HPDE6-E6E7 (cell line): ENCODE results near the gene RPGRIP1L.

Experiments used
- DNase-seq: peaks from one replicate; pipeline ENCODE4 v3.0.0; 2011; ENCODE audit warnings: missing footprints; ENCODE audit errors: extremely low spot score

The RPGRIP1L gene

DNA sequence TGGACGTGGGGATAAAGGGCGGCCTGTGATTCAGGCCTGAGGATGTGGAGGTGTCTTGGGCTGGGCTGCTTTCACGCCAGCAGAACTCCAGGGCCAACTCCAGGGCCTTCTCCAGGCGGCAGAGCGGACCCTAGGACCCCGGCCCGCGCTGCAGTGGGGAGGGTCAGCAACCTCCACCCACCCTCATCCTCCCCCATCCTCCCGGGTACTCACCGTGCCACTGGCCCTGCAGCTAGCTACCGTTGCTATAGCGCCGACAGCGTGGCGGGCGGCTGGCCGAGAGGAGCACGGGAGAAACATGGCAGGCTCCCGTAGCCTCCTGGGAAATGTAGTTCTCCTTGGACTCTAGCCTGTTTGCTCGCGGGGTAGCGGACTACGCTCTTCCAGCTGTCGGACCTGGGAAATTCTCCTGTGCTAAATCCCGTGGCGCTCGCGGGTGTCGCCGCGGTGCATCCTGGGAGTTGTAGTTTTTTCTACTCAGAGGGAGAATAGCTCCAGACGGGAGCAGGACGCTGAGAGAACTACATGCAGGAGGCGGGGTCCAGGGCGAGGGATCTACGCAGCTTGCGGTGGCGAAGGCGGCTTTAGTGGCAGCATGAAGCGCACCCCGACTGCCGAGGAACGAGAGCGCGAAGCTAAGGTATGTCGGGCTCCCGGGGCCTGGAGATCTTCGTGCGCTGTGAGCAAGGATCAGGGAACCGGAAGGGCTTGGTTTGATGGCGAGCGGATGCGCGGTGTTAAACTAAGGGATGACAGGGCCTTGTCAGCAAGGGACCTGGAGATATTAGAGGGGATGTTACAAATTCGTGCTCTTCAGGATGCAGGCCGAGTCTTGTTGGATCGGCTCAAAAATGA lies at the start of gene RPGRIP1L, which contains the start of gene FTO:
TSS of gene RPGRIP1L (minus strand) at position 270 of the 855 bp plus-strand sequence. CDS start 3,136 bp downstream, outside the sequence.
TSS of gene FTO (plus strand) at position 567 of the 855 bp plus-strand sequence.
- DNase-seq, result peak; percentile 97

DNA sequence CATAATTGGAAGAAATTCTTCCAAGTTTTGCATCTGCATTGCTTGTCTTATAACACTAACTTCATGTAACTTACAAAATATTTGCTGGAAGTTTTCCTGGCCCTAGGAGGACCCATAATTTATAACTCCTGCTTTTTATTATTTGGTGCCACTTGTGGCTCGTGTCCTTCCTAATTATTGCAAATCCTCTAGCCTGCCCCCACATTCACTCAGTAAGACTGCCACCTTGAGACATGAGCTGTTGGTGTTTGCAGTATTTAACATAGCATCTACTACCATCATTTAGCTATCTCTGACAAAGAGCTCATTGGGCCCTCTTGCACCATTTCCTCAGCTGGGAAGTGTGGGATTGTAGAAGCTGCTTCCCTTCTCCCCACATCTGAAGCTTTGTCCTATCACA lies 49.8 kb upstream of the RPGRIP1L start:
- no peak for DNase-seq

DNA sequence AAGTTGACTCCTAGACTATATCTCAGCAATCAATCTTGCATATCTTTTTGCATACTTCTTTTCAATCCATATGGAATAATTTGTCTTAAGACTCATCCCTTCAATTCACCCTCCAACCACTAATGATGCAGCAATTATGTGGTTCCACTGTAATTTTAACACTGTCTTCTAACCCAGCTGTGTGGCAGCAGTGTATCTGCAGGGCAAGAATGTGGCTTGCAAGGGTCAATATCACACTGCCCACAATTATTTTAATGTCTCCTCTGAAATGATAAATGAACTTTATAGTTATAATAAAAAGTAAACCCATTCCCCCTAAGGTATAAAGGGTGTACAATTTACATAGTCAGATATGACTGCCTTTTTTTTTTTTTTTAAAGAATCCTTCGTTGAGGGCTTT lies 48.9 kb upstream of the RPGRIP1L start:
- no peak for DNase-seq

DNA sequence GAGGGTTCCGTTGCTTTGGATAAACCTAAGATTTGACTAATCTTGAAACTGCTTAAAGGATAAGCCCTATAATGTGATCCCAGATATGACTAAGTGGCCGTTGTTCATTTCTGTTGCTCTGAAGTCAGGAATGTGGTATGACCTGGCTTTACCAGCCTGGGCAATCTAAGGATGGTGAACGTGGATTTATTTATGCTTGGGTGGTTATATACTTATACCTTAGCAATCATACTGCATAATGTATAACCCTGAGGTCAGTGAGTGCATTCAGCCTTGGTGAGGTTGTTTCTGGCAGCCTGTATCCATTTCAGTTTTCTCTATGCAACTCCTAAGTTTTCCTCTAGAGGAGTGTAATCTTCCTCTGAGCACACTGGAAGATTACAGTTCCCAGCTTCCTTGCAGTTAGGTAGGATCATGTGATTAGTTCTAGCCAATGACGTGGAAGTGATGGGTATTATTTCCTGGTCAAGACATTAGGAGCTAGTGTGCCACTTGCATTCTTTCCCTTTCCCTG lies 42.2 kb upstream of the RPGRIP1L start:
- DNase-seq, result peak; percentile 60

DNA sequence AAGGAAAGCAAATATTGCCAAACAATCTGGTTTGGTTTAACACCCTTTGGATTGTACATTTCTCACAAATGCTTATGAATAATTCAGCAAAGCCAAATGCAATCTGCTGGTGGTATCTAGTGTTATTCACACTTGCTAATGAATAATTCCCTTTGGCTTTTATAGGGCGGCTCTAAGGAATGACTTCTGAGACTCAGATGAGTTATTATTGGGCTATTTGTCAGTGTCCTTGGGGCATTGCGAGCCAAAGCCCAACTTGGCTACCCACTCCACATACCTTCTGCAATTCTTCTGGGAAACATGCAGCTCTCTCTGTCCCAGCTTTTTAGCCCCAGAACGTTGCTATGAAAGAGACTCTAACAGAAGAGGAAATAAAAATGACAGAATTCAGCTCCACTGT lies 41.4 kb upstream of the RPGRIP1L start:
- no peak for DNase-seq

DNA sequence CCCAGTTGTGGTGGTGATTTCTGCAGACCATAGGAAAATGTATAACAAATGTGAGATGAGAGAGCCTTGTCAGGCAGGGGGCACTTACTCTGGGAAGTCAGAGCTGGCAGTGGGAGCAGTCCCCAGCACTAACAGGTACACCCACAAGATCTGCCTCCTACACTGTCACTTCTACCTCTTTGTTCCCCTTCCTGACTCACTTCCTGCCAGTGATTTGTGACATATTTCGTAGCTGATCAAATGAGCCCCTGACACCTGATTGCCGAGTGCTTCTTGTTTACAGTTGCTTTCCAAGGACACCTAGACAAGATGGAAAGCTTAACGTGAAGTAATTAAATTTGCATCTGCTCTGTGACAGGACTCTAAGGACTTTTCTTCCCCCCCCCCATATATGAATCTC lies 40.8 kb upstream of the RPGRIP1L start:
- no peak for DNase-seq

DNA sequence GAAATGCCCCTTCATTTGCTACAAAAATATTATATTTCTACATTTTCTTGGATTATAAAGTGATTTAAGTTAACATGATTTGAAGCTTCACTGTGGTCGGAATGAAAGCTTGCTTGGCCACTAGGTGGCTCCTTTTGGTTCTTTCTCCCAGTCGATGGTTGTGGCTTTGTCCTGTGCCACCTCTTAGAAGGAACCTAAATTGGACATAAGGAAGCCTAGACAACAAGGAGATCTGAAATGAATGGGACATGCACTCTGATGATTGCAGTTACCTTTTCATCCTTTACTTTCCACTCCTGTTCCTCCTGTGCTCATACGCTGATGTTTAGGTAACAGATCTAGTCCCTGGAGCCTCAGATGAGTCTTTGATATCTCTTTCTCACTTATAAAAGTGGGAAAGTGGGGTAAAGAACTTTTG lies 39.5 kb upstream of the RPGRIP1L start:
- DNase-seq, result no peak

DNA sequence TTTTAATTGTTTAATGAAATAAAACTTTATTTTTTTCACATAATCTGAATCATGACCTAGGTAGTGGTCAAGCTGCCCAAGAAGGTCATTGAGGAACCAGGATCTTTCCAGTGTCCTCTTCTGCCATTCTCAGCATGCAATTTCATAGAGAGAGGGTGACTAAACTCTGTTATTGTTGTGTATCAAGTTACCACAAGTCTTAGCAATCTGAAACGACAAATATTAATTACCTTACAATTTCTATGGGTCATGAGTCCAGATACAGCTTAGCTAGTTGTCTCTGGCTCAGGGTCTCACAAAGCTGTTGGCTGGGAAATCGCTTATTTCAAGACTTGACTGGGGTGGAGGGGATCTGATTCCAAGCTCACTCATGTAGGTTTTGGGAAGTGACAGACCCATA lies 37.9 kb upstream of the RPGRIP1L start:
- DNase-seq, result no peak

DNA sequence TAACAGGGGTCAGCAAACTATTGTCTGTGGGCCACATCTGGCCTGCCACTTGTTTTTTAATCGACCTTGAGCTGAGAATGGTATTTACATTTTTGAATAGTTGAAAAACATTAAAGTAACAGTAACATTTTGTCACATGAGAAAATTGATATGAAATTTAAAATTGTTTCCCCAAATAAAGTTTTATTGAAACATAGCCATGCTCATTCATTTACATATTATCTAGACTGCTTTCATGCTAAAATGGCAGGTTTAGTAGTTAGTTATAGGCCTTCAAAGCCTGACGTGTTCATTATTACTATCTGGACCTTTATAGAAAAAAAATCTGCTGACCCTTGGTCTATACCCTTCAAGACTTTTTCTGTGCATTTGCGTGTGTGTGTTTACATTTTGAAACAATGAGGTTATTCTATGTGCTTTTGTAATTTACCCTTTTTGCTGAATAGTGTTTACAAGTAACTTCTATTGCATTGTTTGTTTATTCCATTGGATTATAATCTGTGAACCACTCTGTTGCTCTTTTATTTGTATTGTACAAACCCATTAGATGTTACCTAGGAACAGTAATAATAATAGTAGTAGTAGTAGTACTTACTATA lies 37.4 kb upstream of the RPGRIP1L start:
- no peak for DNase-seq

DNA sequence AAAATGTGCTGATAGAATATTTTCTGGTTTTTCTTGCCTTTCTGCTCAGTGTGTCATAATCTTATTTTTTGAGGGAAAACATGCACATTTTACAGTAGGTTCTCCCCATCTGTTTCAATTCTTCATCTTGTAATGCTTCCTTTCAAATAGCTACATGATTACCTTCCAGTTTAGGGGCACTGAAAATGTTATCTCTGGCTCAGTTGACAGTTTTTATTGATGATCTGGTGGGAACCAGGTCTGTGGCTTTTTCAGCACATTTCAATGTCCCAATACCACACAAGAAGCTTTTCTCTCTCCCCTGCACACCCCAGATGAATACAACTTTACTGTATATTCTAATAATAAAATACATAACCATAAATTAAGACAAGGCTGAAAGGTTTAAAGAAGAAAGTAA lies 36.8 kb upstream of the RPGRIP1L start:
- DNase-seq, result no peak

DNA sequence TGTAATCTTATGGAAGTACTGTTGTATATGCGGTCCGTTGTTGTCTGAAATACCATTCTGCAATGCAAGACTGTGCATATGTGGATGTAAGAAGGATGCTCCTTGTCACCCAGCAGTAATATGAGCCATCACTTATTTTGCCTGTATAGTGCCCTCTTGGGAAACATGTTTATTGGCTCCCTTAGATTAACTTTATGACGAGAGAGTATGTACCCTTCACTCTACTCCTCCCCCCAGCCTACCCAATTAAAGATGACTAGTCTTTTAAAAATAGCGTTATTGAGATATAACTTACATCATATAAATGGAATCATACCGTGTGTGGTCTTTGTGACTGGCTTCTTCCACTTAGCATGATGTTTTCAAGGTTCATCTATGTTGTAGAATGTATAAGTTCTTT lies 33.9 kb upstream of the RPGRIP1L start:
- no peak for DNase-seq

DNA sequence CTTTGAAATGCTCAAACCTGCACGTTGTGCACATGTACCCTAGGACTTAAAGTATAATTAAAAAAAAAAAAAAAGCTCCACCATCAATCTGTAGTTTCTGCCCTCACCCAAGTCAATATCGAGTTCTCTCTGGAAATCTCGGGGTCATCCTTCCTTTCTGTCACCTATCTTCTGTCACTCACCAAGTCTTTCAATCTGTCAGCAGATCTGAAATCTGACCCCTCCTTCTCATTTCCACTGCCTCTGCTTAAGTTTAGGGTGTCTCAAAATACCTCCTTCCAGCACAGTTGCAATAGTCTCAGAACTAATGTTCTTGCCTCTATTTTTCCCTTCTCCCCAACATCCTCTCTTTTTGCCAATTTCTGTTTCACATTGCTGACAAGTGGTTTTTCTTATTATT lies 32.6 kb upstream of the RPGRIP1L start:
- DNase-seq, result no peak

DNA sequence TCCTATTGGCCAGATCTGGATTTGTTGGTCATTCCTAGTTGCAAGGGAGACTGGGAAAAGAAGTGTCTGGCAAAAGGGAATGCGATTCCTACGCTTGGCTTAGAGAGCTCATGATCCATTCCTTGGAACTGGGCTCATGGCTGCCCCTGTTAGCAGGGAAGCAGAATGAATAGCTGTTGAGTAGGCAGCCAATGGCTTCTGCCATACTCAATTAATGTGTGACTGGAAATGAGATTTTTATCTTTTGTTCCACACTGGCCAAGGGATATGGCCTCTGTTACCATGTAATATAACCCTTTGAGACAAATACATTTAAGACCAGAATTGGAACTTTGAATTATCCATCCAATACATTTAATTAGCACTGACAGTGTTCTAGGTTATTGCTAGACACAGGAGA lies 31.2 kb upstream of the RPGRIP1L start:
- no peak for DNase-seq

DNA sequence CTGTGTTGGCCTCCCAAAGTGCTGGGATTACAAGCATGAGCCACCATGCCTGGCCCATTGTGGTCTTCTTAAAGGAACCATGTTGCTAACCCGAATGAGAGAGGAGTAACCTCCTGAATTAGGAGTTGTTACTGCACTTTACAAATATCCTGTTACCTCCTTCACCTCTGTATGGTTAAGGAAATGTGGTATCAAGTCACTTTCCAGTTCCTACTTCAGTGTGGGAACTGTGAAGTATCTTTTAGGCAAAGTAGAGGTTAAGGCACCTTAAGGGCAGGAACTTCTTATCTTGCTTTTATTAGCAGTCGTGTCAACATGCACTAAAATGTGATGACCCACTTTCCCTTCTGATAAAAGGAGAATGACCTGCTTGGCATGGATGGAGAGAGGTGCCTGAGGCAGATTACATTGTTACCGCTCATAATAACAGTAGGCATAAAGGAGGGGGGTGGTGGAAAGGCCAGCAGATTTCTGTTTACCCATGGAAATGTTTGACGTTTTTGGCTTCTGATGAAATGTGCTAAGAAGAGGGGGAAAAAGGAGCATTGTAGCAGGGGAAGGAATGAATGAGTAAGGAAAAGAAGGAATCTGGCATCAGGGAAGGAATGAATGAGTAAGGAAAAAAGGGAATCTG lies 28.8 kb upstream of the RPGRIP1L start:
- no peak for DNase-seq

DNA sequence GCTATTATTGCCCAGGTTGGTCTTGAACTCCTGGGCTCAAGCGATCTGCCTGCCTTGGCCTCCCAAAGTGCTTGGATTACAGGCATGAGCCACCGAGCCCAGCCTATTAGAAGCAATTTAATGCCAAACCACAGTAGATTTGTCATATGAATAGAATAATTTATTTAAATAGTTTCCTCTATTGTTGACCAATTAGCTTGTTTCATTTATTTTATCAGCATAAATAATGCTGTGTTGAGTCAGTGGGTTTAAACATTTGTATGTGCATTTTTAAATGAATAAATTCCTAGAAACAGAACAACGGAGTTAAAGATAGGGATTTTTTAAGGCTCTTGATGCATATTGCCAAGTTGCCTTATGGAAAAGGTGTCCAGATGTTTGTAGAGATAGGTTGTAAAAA lies 27.0 kb upstream of the RPGRIP1L start:
- DNase-seq, result no peak

DNA sequence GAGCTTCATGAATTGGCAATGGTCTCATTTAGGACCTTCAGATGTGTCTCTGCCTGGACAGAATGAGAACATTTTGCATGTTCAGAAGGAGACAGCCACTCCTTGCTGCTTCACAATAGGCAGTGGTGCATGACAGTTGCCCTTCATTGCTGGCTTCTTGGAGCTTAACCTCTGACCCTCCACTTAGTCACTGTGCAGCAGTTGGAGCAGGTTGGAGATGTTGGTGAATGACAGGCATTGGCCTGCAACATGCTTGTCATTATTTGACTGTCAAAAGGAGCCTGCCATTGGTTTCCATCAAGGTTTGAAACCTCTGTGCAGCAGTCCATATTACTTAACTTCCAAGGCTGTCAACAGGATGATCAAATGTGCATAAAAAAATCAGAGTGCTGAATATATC lies 23.0 kb upstream of the RPGRIP1L start:
- DNase-seq, result peak; percentile 53

DNA sequence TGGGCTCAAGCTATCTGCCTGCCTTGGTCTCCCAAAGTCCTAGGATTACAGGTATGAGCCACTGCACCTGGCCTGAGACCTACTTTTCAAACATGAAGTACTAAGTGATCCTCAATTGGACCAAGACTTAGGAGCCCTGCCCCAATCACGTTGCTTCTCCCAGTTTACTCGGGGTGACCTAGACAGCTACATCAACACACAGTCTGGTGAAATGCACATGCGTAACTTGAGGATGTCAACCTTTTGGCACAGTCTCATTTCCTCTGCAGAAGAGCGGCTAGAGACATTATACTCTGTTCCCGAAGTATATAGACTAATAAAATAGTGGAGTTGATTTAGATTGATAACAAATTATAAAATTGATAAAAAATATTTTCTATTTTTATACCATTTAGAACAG lies 17.4 kb upstream of the RPGRIP1L start:
- no peak for DNase-seq

DNA sequence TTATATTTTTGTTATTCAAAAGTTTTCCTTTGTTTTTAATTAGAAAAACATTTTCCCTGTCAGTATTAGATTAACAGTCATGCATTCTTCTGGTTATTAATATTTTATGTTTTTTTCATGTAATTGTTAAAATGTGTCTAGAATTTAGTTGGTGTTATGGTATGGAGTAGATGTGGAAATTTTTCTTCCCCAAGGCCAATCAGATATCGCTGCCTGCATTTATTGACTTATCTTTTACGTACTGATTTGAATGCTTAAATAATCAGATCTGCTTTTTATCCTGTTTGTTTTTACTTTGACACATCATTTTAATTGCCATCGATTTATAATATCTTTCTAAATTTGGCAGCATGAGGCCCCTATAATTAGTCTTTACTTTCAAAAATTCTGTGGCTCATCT lies 13.9 kb upstream of the RPGRIP1L start:
- DNase-seq, result no peak

DNA sequence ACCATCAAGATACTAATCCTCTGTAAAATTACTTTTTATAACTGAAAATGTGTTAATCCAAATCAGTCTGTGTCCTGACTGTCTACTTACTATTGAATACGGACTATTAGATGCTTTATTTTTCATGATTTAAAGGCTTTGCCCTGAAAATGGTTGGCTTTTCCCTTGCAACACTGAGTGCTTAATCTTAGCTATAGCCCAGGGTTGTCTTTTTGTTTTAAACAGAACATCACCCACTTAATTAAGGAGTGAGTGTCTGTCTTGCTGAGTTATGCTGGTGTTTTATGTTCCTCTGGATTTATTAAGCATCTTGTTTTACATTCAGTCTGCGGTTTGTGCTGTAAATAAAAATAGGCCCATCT lies 11.3 kb upstream of the RPGRIP1L start:
- no peak for DNase-seq

DNA sequence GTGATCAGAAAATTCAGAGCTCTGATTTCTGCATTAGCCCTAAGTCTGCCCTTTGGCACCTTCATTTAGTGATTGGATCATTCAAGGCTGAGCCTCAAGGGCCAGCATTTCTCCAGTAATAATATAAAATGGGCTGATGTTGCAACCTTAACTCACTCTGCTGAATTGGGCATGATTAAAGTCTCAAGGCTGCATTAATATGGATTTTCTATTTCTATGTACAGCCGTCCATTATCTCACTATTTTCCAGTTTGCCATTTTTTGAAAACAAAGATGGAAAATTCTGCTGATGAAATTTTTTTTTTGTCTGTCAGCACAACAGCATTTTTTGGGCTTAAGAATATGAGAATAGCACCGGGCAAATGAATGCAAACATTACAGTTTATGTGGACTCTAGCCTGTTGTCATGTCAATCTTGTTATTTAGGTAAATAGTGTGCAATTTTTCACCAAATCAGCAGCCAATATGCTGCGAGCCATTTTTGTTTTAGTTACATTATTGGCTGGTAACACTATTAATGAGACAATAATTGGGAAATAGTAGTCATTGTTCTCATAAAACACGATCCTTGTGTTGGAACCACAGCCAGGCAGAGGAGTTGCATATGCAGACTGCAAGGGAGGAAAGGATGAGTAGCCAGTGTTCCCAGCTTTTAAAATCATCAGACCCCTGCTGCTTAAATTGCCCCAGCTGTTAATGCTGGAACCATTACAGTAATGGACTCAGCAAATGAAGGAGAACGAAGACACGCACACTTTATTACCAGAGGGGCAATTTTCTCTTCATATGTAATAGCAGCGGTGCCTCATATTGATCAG lies 10.8 kb upstream of the RPGRIP1L start:
- DNase-seq, result no peak

DNA sequence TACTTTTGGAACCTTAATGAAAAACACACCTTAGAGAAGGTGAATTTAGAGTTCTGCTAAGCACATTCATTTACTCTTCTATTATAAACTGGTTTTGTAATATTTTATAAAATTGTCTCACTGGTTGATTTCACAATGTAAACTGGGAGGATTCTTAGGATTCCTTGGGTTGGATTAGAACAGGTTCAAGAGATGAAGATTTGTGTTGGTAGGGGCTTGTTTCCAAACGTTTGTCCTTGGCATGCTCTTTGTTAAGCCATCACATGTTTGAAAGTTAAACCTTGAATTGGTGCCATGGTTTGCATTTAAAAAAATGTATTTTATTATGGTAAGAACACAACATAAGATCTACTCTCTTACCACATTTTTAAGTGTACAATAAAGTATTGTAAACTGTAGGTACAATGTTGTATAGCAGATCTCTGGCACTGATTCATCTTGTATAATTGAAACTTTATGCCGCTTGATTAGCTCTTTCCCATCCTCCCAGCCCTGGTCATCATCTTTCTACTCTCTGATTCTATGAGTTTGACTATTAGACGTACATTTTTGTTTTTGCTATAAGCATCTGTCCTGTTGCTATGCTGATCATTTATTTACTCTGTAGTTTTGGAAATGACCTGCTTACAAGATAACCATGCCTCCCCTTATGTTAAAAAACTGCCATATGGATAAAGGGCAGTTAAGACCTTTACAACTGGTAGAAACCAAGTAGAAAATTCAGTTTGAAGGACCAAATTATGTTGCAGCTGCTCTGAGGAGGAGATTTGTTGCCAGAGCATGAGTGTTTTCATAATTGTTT lies 9.9 kb upstream of the RPGRIP1L start:
- no peak for DNase-seq
